ENCODE results near the gene MAB21L4.

GRCh38 chr2:240884221-240884620 lies 11.7 kb downstream of the MAB21L4 start:
- TF ChIP-seq EP300 (IDR thresholded peaks at IDR 0.05; ENCODE audit: low read depth) (no peak), CTCF (IDR thresholded peaks at IDR 0.05) (no peak), POLR2AphosphoS5 (IDR thresholded peaks at IDR 0.05) (no peak)

All from transverse colon (tissue), 4 donors.